Stimulated activated naive CD8-positive, alpha-beta T cell treated with anti-CD3 and anti-CD28 coated beads, Interleukin-15, Interleukin-2, amounts not matched to agents 100 U/mL and 50 U/mL, for 24 hours (primary cell): ENCODE results near the gene HSPA12A.

Source experiments
- ATAC-seq: fragments of 150-1000 bp; cut with Tn5 transposase; one replicate; pipeline ENCODE4 v1.10.0; 2021
- DNase-seq: peaks from one replicate; pipeline ENCODE4 v3.0.0; 2021

Gene HSPA12A

DNA sequence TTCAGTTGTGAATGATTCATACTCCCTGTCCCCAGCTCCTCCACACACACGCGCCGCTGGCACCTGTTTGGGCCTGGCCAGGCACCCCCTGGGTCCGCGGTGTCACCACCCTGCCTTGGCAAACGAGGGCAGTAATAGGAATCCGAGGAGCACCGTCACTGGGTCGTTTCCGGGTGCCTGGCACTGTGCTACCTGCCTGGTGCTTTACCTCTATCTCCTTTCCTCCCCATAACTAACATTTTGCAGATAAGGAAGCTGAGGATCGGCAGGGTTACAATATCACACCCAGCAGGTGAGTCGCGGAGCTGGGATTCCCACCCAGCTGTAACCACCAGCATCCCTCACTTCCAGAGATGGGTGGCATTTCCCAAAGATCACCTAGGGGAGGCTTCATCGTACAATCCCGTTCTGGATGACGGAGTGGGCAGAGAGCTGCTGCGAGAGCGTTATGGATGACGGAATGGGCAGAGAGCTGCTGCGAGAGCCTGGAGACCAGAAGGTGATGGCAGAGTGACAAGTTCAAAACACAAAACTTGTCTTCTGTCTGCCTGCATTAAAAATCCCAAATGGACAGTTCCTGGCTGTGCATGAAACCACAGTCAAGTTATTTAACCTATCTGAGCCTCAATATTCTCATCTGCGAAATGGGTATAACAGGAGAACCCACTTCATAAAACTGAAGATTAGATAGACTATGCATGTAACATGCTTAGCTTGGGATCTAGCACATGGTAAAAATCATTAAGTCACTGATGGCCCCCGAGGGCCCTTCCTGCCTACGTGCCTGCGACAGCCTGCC lies 1.1 kb upstream of the HSPA12A start:
- DNase-seq (no peak), ATAC-seq (no peak)

DNA sequence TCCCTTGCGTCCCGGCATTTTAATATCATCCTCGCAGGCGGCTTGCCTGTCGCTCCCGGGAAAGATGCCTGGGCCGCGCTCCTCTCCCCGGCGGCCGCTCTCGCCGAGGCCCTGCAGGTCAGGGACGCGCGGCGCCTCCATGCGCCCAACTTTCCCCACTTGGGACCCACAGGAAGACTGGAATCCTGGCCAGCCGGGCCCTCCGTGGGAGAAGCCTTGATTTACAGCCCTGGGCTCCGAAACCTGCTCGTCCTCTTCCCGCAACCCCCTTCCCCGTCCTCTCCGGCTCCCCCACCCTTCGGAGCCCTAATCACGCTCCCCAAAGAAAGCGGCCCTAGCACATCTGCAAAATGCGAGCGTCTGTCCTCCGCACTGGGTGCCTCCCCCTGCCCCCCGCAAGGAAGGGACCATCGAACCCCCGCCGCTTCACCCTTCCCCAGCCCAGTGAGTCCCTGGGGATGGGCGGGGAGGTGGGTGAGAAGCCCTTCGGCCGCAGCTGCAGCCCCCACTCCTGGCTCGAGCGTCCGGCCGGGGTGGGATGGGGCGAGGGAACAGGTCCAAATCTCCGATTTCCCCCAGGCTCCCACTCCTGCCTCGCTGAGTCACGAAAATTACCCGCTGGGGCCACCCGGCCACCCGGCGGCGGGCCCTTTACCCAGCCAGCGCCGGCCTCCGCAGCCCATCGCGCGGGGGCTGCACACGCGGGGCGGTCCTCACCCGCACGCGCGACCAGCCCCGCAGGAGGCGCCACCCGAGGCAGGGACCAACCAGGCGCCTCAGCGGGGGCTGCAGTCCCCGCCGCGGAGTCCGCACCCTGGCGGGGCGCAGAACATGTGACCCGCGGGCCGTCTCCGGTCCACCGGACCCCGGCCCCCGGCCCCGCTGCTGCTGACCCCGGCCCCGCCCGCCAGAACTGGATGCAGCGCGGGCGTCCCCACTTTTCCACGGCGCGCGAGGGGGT lies 695 bp downstream of the HSPA12A start:
- DNase-seq (no peak), ATAC-seq (no peak)

DNA sequence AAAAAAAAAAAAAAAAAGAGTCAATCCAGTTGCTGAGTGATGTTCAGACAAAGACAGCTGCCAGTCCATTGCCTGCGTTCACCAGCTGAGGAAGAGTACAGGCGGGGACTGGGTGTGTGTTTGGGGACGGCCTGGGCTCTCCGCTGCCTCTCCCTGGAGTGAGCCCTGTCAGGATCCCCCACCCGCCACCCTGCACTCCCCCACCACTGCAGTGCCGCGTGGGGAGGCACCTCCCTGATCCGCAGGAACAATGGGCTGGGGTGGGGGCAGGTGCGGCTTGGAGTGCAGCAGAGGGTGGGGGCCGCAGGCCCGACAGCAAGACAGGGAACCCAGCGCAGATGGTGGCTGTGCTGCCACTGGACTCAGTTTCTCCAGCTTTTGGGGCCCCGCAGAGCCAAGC lies 1.4 kb downstream of the HSPA12A start:
- ATAC-seq, result no peak
- no peak for DNase-seq

DNA sequence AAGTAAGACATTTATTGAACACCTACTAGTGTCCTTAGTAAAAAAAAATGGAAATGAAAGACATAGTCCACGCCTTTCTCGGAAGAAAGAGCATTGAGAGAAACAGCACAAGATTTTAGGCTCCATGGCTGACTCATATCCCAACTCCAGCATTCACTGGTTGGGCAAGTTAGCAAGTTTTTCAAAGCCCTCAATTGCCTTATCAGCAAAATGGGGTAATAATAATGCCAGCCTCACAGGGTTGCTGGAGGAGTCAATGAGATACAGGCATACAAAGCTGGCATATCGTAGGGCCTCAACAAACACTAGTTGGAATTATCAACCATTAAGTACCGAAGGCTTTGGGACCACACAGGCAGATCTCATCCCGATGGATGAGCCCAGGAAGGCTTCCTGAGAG lies 4.0 kb downstream of the HSPA12A start:
- DNase-seq (no peak), ATAC-seq (no peak)

DNA sequence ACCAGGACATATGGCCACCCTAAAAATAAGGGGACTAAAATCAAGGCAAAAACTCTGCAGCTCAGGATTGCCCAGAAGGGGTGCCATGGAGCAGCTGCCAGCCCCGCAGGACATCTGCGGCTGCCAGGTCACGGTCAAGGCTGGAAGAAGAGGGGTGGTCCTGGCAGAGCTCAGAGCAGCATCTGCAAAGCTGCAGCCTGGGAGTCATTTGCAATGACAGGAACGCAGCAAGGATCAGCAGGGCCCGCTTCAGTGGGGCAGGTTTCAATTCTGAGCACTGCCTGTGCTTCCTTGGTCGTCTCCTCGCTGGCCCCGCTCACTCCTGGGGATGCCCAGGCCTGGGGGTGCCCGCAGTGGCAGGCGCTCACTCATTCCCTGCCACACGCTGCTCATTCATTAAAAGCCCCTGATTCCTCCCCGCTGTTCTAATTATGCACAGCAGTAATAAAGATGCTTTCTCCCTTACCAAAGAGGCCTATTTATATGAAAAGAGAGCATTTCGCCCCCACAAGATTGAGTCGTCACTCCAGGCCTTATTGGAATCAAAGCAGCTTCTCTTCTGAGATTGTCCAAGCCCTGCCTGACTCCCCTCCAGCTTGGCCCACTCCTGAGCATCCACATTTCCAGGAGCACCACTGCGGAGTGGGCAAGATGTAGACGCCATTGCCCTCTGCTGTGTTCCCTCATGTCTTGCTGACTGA lies 4.6 kb downstream of the HSPA12A start:
- DNase-seq (no peak), ATAC-seq (no peak)

DNA sequence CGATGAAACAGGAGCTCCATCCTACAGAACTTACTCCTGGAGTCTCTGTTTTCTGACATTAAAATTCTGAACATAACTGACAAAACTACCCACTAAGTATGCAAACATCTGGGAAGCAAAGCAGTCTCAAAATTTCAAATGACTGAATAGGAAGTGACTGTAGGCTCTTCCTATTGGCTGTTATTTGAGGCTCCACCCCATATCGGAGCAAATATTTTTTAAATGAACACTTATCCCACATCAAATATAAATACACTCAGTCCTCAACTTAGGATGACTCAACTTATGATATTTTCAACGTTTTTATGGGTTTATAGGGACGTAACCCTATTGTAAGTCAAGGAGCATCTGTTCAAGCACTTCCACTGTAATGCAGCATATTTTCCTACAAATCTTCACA lies 8.8 kb downstream of the HSPA12A start:
- ATAC-seq (no peak), DNase-seq (no peak)

DNA sequence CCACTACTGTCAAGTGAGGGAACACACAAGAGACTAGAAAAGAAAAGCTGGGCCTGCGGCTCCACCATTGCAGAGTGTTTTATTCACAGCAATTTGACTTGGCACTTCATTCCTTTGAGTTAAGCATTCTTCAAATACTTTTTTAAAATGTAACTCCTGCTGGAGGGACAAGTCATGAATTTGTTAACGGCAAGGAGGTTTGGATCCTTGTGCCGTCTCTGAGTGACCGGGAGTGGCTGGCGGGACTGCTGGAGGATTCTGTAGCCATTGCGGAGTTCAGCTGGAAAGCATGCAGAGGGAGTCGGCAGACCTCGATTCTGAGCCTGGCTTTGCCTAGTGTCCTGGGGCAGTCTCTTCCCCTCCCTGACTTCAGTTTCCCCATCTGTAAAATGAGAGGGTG lies 9.8 kb downstream of the HSPA12A start:
- ATAC-seq, result no peak
- DNase-seq, result no peak

DNA sequence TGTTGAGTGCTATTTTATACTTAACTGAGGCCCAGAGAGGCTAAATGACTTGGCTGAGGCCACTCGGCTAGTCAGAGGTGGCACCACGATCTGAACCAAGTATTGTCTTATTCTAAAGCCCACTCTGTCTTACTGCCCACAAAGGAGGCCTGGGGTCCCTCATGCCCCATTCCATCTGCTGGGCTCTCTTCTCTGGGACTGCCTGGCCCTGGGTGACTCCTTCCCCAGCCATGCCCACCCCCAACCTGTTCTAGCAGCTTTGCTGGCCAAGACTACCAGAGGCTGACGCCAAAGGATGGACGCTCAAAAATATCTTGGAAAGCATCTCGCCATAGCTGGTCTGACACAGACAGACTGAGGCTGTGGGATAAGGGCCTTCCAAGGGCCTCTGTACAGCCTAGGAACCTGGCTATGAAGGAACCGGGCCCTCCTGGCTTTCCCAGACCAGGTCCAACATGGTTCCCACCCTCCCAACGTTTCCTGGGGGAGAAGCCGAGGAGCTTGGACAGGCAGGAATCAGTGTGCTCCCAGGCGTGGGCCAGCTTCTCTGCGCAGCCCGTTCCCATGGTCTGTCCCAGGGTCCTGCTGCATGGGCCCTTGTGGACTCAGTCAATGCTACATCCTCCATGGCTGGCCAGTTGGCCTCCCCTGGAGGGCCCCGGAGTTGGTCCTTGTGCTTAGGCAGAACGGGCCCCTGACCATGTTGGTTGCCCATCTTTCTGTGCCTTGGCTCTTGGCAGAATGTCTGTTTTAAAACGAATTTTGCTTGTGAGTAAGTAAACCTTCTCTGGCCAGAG lies 11.7 kb downstream of the HSPA12A start:
- DNase-seq, result no peak
- no peak for ATAC-seq

DNA sequence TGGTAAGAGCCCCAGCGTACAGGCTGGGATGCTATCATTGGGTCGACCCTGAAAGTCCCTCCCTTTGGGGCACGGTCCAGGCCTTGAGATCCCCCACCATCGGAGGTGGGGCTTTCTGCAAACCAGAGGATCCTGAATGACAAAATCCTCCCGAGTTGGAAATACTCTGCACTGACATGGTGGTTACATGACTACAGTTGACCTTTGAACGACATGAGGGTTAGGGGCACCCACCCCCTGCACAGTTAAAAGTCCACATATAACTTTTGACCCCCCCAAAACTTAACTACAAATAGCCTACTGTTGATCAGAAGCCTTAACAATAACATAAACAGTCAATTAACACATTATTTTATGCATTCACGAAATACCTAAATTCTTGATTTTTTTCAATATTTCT lies 13.1 kb downstream of the HSPA12A start:
- DNase-seq (no peak), ATAC-seq (no peak)

DNA sequence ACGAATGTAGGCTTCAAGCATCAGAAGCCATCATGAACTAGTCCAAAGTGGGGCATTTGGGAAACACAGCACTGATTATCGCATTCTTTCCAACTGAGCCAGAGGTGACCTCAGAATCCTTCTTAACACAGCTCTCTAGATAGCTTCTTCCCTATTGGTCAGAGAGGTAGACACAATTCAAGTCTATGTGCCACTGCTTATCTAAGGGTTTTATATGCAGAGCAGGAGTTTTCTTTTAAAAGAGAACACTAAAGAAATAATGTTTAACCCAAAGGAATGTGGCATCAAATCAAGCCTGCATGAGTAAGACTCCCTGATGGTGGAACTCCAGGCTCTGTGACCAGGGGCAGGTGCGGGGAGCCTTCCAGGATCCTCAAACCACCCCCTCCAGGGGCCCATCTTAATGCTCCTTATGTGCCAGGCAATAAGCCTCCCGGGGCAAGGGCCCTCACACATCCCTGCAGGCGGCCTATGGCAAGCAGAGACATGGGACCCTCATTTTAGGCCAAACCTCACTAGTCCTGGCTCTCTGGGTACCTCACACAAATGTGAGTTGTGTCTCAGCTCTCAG lies 13.8 kb downstream of the HSPA12A start:
- ATAC-seq (no peak), DNase-seq (no peak)

DNA sequence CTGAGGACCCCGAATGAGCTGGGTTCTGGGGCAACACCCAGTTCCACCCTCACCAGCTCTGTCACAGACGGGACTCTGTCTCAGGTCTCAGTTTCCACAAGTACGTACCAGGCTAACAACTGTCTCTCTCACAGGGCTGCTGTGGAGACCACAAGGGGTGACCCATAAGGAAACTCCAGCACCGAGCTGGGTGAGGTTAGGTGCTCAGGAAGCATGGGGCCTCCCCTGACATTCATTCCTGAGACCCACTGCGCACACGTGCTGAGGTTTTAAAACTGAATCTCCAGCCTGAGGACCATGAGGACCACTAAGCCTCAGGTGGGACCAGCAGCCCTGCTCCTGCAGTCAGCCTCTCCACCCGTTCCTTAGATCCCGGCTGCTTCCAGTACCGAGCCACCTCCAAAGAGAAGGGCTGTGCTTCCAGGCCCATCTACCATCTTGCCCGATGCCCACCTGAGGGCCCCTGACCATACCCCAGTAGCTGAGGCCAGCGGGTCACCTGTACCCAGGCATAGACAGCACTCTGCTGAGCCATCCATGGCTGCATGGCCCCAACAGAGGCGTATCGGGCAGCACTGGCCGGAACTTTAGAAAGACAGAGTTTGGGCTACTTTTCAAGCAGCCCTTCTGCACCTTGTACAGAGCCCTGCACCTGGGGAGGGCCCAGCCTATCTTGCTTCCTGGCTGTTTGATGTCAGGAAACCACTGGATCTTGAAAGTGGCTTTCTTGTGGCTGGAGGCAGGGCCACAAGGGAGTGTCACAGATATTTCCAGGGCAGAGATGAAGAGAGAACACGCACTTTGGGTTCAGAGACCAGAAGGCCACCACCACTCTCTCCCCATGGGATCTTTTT lies 18.7 kb downstream of the HSPA12A start:
- peak; percentile 18 for DNase-seq
- ATAC-seq, result peak; percentile 61

DNA sequence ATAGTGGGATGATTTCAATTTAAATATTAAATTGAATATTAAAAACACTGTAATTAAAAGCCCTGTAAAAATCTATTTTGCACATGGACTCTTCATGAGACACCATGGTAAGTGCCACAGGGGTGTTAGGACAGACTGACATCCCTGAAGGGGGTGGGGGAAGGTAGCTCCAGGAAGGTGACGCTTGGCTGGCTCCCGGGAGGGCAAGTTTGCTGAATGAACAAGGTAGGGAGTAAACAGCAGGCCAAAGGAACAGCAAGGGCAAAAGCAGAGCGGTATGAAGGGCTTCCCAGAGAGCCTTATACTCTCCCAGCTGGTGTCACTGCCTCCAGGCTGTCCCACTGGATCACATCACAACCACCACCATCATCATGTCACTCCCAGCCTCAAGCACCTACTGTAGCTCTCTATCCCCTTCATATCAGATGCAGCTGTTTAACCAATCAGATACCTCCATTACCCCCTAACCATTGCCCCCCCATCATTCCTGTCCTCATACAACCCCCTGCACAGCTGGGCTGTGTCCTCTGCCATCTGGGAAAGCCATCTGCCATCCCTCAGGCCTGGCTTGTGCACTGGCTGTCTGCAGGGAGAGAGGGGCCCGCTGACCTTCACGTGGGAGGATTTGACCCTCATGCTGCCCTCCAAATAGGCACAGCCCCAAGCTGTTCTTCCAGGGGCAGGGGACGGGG lies 19.5 kb downstream of the HSPA12A start:
- DNase-seq (no peak), ATAC-seq (peak; percentile 10)

DNA sequence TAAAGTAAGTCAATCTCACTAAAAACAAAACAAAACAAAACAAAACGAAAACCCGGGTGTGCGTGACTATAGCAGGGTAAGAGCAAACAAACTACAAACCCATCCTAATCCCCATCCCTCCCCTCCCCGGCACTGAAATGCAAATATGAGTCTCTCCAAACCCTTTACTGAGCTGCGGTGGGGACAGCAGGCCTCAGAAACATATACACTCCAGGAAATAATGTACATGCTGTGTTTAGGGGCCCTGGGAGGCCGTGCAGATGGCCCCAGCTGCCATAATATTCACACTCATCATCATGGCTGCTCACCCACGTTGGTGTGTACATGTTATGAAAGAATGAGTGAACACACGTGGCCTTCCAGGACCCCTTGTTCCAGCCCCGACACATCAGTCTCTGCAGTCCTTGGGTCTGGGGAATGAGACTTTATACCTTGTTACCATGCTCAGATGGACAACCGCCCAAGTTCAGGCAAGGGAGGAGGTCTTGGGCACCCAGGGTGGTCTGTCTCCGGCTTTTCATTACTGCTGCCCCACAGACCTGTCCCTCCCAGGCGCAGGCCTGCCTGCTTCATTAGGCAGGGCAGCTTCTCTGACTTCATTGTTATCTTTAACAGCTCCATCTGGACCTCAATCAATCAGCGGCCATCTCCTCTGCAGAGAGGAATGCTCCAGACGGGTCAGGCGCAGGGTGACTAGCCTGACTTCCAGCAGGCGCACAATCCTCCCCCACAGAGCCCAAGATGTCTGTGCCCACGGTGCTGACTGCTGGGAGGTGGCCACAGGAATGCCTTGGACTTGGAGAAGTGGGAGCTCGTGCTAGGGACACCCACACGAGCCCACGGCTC lies 20.6 kb downstream of the HSPA12A start:
- DNase-seq (no peak), ATAC-seq (no peak)

DNA sequence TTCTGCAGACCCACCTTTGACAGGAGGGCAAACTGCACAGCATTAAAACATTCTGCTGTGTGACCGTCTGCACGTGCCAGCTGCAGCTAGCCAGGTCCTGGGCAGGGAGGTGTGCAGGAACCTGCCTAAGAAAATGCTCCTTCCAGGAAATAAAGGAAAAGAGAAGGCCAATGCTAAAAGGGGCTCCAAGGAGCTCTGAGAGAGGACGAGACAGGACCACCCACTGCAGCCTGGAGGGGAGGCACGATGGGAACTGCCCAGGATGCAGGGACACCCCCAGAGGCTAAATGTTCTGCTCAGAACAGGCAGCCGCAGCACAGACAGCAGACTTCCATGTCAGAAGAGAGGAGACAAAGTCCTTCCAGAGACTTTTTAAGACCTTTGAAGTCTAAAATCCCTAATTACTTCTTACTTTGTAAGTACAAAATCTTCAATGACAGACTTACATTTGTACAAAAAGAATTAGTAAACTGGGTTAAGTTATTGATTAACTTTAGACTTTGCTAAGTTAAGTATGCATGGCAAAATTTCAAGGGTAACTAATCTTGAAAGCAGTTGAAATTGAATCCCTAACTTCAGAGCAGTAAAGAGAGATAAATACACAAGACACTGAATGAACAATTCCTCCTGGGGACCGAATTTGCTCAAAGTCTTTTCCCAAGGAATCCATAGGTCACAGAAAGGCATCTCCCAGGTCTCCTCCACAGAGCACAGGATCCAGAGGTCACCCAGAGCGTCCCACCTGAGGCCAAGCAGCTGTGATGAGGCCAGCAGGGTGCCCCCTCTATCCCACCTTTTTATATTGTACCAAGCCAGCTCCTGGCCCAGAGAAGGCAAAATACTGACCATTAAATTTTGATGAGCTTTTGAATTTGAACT lies 21.5 kb downstream of the HSPA12A start:
- no peak for DNase-seq
- no peak for ATAC-seq

DNA sequence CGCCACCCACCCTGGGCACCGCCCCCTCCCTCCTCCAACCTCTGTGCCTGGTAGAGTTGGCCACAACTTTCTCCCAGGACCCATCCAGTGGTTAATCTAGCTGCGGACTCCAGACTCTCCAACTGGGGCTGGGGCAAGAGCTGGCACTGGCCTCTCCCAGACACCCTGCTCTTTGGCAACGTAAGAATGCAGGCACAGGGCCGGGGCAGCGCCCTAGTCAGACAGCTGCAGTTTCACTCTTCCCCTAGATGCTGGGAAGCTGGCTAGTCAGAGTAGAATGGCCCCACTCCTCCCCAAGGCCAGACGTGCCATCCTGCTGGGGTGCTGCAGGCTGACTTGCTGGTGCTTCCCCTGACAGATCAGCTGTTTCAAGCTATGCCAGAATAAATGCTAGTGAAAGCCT lies 22.1 kb downstream of the HSPA12A start:
- ATAC-seq, result no peak
- DNase-seq, result no peak

DNA sequence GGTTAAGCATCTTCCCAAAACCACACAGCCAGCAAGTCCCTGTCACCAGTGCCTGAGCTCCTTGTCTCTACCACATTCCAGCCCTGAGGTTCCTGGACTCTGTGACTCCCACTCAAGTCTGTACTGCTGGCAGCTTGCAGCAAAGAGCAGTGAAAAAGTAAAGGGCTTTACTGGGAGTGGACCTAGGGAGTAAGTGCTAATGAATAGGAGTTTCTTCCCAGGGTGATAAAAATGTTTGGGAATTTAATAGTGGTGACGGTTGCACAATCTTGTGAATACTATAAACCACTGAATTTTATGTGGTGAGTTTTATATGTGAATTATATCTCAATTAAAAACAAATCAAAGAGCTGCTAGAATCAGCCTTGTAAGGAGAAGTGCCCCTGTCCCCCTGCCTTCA lies 22.6 kb downstream of the HSPA12A start:
- no peak for ATAC-seq
- no peak for DNase-seq

DNA sequence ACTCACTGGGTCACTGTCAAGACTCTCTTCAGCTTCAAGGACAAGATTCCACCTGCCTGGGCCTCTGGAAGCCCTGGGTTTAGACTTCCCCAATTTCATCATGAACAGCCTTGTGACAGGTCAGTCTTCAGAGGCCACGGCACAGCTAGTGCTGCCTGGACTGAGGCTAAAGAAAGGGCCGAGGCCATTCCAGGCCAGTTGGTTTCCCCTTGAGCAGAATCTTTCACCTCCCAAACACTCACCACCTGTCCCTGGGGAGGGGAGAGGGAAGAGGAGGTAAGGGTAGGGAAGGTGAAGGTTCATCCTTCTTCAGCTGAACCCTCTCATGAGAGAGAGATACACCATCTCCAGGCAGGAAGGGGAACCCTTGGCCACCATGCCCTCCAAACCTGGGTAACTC lies 24.3 kb downstream of the HSPA12A start:
- no peak for ATAC-seq
- DNase-seq, result no peak

DNA sequence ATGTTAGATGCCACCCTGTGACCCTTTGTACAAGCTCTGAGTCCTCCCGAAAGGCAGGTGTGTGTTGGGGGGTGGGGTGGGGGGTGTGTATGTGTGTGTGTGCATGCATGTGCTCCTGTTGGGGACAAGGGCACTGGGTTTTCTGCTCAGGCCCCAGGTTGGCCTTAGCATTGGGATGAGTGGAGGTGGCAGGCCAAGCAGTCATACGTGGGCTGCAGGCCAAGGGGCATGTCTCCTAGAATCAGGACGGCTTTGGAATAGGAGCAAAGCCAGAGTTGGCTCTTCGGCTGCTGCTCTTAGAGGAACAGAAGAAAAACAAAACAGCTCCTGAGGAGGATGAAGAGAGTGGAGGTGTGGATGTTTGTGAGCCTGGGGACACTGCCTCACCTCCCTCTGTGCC lies 26.0 kb downstream of the HSPA12A start:
- DNase-seq (no peak), ATAC-seq (no peak)
